ENCODE data around the gene RAG1. TPM values are rescaled to one million over a fixed set of nuclear protein-coding genes. Genes with fewer than 3 reads are reported as not detected.
"Not testable (repeated sequence)": the region's sequence is repeated elsewhere in the genome, so short reads cannot be mapped to it uniquely, and the experiment has no call there.

RAG1 gene
- total and polyA plus RNA-seq, 9 of the 15 experiments (the other 6 are each of a cell fraction or from before 2014, with no cell fraction given) = 0.49 to 2.5 (median 1.7) TPM

- H3K27me3 ChIP-seq (ENCODE audit: control insufficient read depth in 2 of 2, insufficient read depth in 2 of 2, low read length in 2 of 2); CTCF ChIA-PET (ENCODE audit: low intra/inter-chr PET ratio); H3K9me3 ChIP-seq (replicated peaks; ENCODE audit: control insufficient read depth, insufficient read depth, low read depth, low read length); FAIRE-seq; H3K4me1 ChIP-seq (replicated peaks in 1 of 2; ENCODE audit: control insufficient read depth in 2 of 2, insufficient read depth in 2 of 2, low read length in 2 of 2); H3K9me1 ChIP-seq (ENCODE audit: control insufficient read depth, insufficient read depth, low read length); H4K20me1 ChIP-seq (replicated peaks; ENCODE audit: control insufficient read depth, insufficient read depth, low read length); H3K36me3 ChIP-seq (ENCODE audit: control insufficient read depth, insufficient read depth, low read length); in situ Hi-C loops (cut with MboI); H3K79me2 ChIP-seq (ENCODE audit: control insufficient read depth, insufficient read depth, low read length); intact Hi-C loops (cut with micrococcal nuclease); TF ChIP-seq NR2C1 (IDR thresholded peaks at IDR 0.05): not testable (repeated sequence)
- DNase-seq (ENCODE audit: extremely low read depth in 1 of 4, low spot score in 3 of 4) (peak in 1 of 4 experiments; percentile 37), ATAC-seq (peak; percentile 72)
- Histone ChIP-seq H3K27ac (ENCODE audit: extremely low read depth, low read depth, low read length) (peak overlapping the region; percentile 66; the same call in 1 of the 3 replicates), H3K4me3 (peak overlapping the region; percentile 31), H2AFZ (ENCODE audit: low read depth, low read length) (peak overlapping the region; percentile 98), H3K9ac (ENCODE audit: insufficient read depth in 1 of 2, low read depth in 2 of 2, low read length in 2 of 2) (peak overlapping the region; percentile 66 to 78), H3K4me2 (ENCODE audit: insufficient read depth, low read length) (peak overlapping the region; percentile 66)
- POLR2A ChIA-PET = interaction anchor here (0.6 to 0.7 kb wide), 2 partner anchors 37 to 368 kb away, joined by 3 to 4 read pairs; no protein-coding TSS in a partner anchor
- WGBS (ENCODE audit: insufficient coverage, low coverage, missing lambda C conversion rate) = 2% methylated on average over 8 of the region's 17 CpGs
- TSS peak; percentile 75 for BruUV-seq (replicated peaks)
- TF ChIP-seq EHMT2 (IDR thresholded peaks at IDR 0.05) (peak; percentile 46; the same call in 1 of the 2 replicates), NRF1 (conservative IDR thresholded peaks at IDR 0.05 in 1 of 2, IDR thresholded peaks at IDR 0.05 in 1 of 2) (peak; percentile 78 to 82), CXXC5 (CRISPR knock-in tag; IDR thresholded peaks at IDR 0.05) (peak; percentile 58), DMBX1 (CRISPR knock-in tag; IDR thresholded peaks at IDR 0.05; ENCODE audit: borderline replicate concordance) (peak; percentile 37; the same call in 1 of the 2 replicates), EP400 (IDR thresholded peaks at IDR 0.05) (peak; percentile 29; the same call in 1 of the 2 replicates), L3MBTL2 (IDR thresholded peaks at IDR 0.05) (peak; percentile 51; the same call in 1 of the 2 replicates), ATF7 (IDR thresholded peaks at IDR 0.05) (0 out of 2 replicates have a peak, but pooled peaks have one; percentile 18), TAF7 (tag; IDR thresholded peaks at IDR 0.05) (peak; percentile 86), NR2C1 (tag; IDR thresholded peaks at IDR 0.05) (peak; percentile 34; the same call in 1 of the 2 replicates), MNT (conservative IDR thresholded peaks at IDR 0.05) (peak in 1 of 2 experiments; percentile 23; a peak in 1 of 4 replicates), ZNF41 (CRISPR knock-in tag; conservative IDR thresholded peaks at IDR 0.05) (peak; percentile 82), CREB3 (tag; conservative IDR thresholded peaks at IDR 0.05; ENCODE audit: low read depth) (0 out of 2 replicates have a peak, but pooled peaks have one; percentile 58), SUPT5H (IDR thresholded peaks at IDR 0.05) (peak; percentile 42; the same call in 1 of the 2 replicates), SMAD4 (CRISPR knock-in tag; conservative IDR thresholded peaks at IDR 0.05) (peak; percentile 14; the same call in 1 of the 2 replicates), POLR2H (tag; IDR thresholded peaks at IDR 0.05; ENCODE audit: low read depth) (peak; percentile 75), RAD21 (CRISPR knock-in tag; conservative IDR thresholded peaks at IDR 0.05 in 1 of 2, IDR thresholded peaks at IDR 0.05 in 1 of 2) (peak; percentile 12 to 16; a peak in 1 of 4 replicates), YY1 (IDR thresholded peaks at IDR 0.05; ENCODE audit: borderline replicate concordance in 1 of 3, control insufficient read depth in 1 of 3, extremely low read depth in 1 of 3, insufficient read depth in 3 of 3, insufficient read length in 1 of 3, insufficient replicate concordance in 2 of 3, low read depth in 1 of 3, low read length in 2 of 3) (peak in 2 of 3 experiments; percentile 45 to 72), TEAD2 (tag; IDR thresholded peaks at IDR 0.05) (peak; percentile 26; the same call in 1 of the 2 replicates), TAF9B (IDR thresholded peaks at IDR 0.05; ENCODE audit: partially characterized antibody) (peak; percentile 32), CEBPB (tag; IDR thresholded peaks at IDR 0.05) (peak; percentile 34; the same call in 1 of the 2 replicates)
Measured at GRCh38 chr11:36557390-36557789, 10.4 kb upstream of the RAG1 start.

Measured in K562 (cell line).